ENCODE measurements around the gene SRRM4.

The SRRM4 gene

GRCh38 chr12:119071176-119071575, 89.8 kb downstream of the SRRM4 start:
- TF ChIP-seq USF1 (IDR thresholded peaks at IDR 0.05) (no peak), NFIC (IDR thresholded peaks at IDR 0.05) (no peak), FOXM1 (IDR thresholded peaks at IDR 0.05; ENCODE audit: borderline replicate concordance, low read depth) (no peak), RAD21 (IDR thresholded peaks at IDR 0.05; ENCODE audit: low read depth) (no peak), CEBPB (IDR thresholded peaks at IDR 0.05) (no peak), EP300 (IDR thresholded peaks at IDR 0.05; ENCODE audit: borderline replicate concordance) (no peak), REST (IDR thresholded peaks at IDR 0.05; ENCODE audit: low read depth) (no peak), CREB1 (IDR thresholded peaks at IDR 0.05; ENCODE audit: low read depth) (no peak), TCF12 (IDR thresholded peaks at IDR 0.05; ENCODE audit: low read depth) (no peak), EGR1 (IDR thresholded peaks at IDR 0.05) (no peak), ZBTB7A (IDR thresholded peaks at IDR 0.05; ENCODE audit: low read depth) (no peak), YY1 (IDR thresholded peaks at IDR 0.05; ENCODE audit: low read depth) (no peak), MAX (IDR thresholded peaks at IDR 0.05) (no peak), TAF1 (IDR thresholded peaks at IDR 0.05; ENCODE audit: low read depth) (no peak), TEAD4 (IDR thresholded peaks at IDR 0.05) (no peak)

- no peak for TF ChIP-seq FOXM1 (IDR thresholded peaks at IDR 0.05; ENCODE audit: borderline replicate concordance, low read depth)
- no peak for TF ChIP-seq TEAD4 (IDR thresholded peaks at IDR 0.05)
- no peak for TF ChIP-seq MAX (IDR thresholded peaks at IDR 0.05)
- TF ChIP-seq CREB1 (IDR thresholded peaks at IDR 0.05; ENCODE audit: low read depth): no peak
- TF ChIP-seq NFIC (IDR thresholded peaks at IDR 0.05): no peak
- TF ChIP-seq RAD21 (IDR thresholded peaks at IDR 0.05; ENCODE audit: low read depth): no peak
- TF ChIP-seq ZBTB7A (IDR thresholded peaks at IDR 0.05; ENCODE audit: low read depth): no peak
These were observed 90.4 kb downstream of the SRRM4 start for GRCh38 chr12:119071638-119072231.

GRCh38 chr12:119072440-119072839, 91.1 kb downstream of the SRRM4 start:
- no peak for TF ChIP-seq EP300 (IDR thresholded peaks at IDR 0.05; ENCODE audit: borderline replicate concordance)
- no peak for TF ChIP-seq NFIC (IDR thresholded peaks at IDR 0.05)
- TF ChIP-seq USF1 (IDR thresholded peaks at IDR 0.05): no peak
- TF ChIP-seq TEAD4 (IDR thresholded peaks at IDR 0.05): no peak
- no peak for TF ChIP-seq CEBPB (IDR thresholded peaks at IDR 0.05)
- no peak for TF ChIP-seq MAX (IDR thresholded peaks at IDR 0.05)

- TF ChIP-seq CEBPB (IDR thresholded peaks at IDR 0.05): no peak
- TF ChIP-seq NFIC (IDR thresholded peaks at IDR 0.05): no peak
- no peak for TF ChIP-seq RAD21 (IDR thresholded peaks at IDR 0.05; ENCODE audit: low read depth)
- no peak for TF ChIP-seq ZBTB7A (IDR thresholded peaks at IDR 0.05; ENCODE audit: low read depth)
- TF ChIP-seq YY1 (IDR thresholded peaks at IDR 0.05; ENCODE audit: low read depth): no peak
- TF ChIP-seq TCF12 (IDR thresholded peaks at IDR 0.05; ENCODE audit: low read depth): no peak
- TF ChIP-seq REST (IDR thresholded peaks at IDR 0.05; ENCODE audit: low read depth): no peak
- no peak for TF ChIP-seq CREB1 (IDR thresholded peaks at IDR 0.05; ENCODE audit: low read depth)
- TF ChIP-seq MAX (IDR thresholded peaks at IDR 0.05): no peak
- TF ChIP-seq TAF1 (IDR thresholded peaks at IDR 0.05; ENCODE audit: low read depth): no peak
- TF ChIP-seq TEAD4 (IDR thresholded peaks at IDR 0.05): no peak
These were observed 94.0 kb downstream of the SRRM4 start for GRCh38 chr12:119075222-119075787.

GRCh38 chr12:119075918-119076317, 94.6 kb downstream of the SRRM4 start:
- no peak for TF ChIP-seq TEAD4 (IDR thresholded peaks at IDR 0.05)
- TF ChIP-seq CEBPB (IDR thresholded peaks at IDR 0.05): no peak
- no peak for TF ChIP-seq TAF1 (IDR thresholded peaks at IDR 0.05; ENCODE audit: low read depth)
- no peak for TF ChIP-seq ZBTB7A (IDR thresholded peaks at IDR 0.05; ENCODE audit: low read depth)
- TF ChIP-seq MAX (IDR thresholded peaks at IDR 0.05): no peak
- TF ChIP-seq REST (IDR thresholded peaks at IDR 0.05; ENCODE audit: low read depth): no peak
- no peak for TF ChIP-seq NFIC (IDR thresholded peaks at IDR 0.05)
- TF ChIP-seq EGR1 (IDR thresholded peaks at IDR 0.05): no peak
- TF ChIP-seq TCF12 (IDR thresholded peaks at IDR 0.05; ENCODE audit: low read depth): no peak
- TF ChIP-seq YY1 (IDR thresholded peaks at IDR 0.05; ENCODE audit: low read depth): no peak
- no peak for TF ChIP-seq RAD21 (IDR thresholded peaks at IDR 0.05; ENCODE audit: low read depth)
- TF ChIP-seq CREB1 (IDR thresholded peaks at IDR 0.05; ENCODE audit: low read depth): no peak
- TF ChIP-seq USF1 (IDR thresholded peaks at IDR 0.05): no peak
- no peak for TF ChIP-seq EP300 (IDR thresholded peaks at IDR 0.05; ENCODE audit: borderline replicate concordance)
- TF ChIP-seq FOXM1 (IDR thresholded peaks at IDR 0.05; ENCODE audit: borderline replicate concordance, low read depth): no peak
